B cell (primary cell): ENCODE measurements around the gene LCN2. TPM values are rescaled to one million over a fixed set of nuclear protein-coding genes. Genes with fewer than 3 reads are reported as not detected.

ENCODE experiments used
- ATAC-seq: fragments of 200-7000 bp; cut with Tn5 transposase; one replicate; pipeline ENCODE4 v1.10.0; 2021; ENCODE audit warnings: low read depth, mild to moderate bottlenecking, moderate number of reproducible peaks, moderate library complexity
- CTCF ChIA-PET: fragments of 350-600 bp; sonication (Branson Sonifier 250); formaldehyde crosslinking; loops from one replicate; lab custom pipeline; 2021; ENCODE audit warnings: antibody characterized with exemption, inconsistent platforms; lab: Charles Lee
- POLR2A ChIA-PET: fragments of 350-600 bp; sonication (Branson Sonifier 250); formaldehyde crosslinking; loops from one replicate; lab custom pipeline; 2021; ENCODE audit warnings: antibody characterized with exemption; lab: Charles Lee
- DNase-seq: peaks from one replicate; pipeline ENCODE4 v3.0.0; 2013
- H2AFZ ChIP-seq: 2 replicates; pipeline ENCODE4 v1.6.1; 2012; ENCODE audit warnings: mild to moderate bottlenecking, low read depth, low read length; ENCODE audit not compliant: insufficient read depth, poor library complexity, severe bottlenecking
- H3K27ac ChIP-seq, 2 donors: 1 replicate in 1 of 2; 2 replicates in 1 of 2; pipeline ENCODE4 v1.5.1; 2012 to 2013; ENCODE audit warnings: low read length in 2 of 2, mild to moderate bottlenecking in 2 of 2, moderate library complexity in 1 of 2
- H3K27me3 ChIP-seq, 4 experiments: fragments of 200-600 bp in 1 of 4; sonication (generic) in 1 of 4; replicated peaks in 1 of 4; 1 replicate in 2 of 4; 2 replicates in 2 of 4; pipeline versions ENCODE4 v1.6.1 to v1.7.0; 2013 to 2016; ENCODE audit warnings: low read length in 3 of 4, mild to moderate bottlenecking in 2 of 4, mixed read lengths in 1 of 4, moderate library complexity in 1 of 4; ENCODE audit not compliant: insufficient read depth in 4 of 4, control insufficient read depth in 3 of 4; ENCODE audit errors: control extremely low read depth in 1 of 4
- H3K36me3 ChIP-seq, 2 experiments: replicated peaks in 1 of 2; 1 replicate in 1 of 2; 2 replicates in 1 of 2; pipeline versions ENCODE4 v1.6.1 to v1.7.1; 2013; ENCODE audit warnings: low read length in 1 of 2; ENCODE audit not compliant: insufficient read depth in 2 of 2, control insufficient read depth in 1 of 2; ENCODE audit errors: control extremely low read depth in 1 of 2, extremely low read depth in 1 of 2
- H3K4me1 ChIP-seq, 2 donors: fragments of 200-600 bp in 1 of 2; sonication (generic) in 1 of 2; 1 replicate in 1 of 2; 2 replicates in 1 of 2; pipeline versions ENCODE4 v1.5.1 to v1.6.1; 2013 to 2017; ENCODE audit warnings: low read length in 2 of 2; ENCODE audit not compliant: control insufficient read depth in 2 of 2, insufficient read depth in 2 of 2
- H3K4me2 ChIP-seq: replicated peaks from 2 replicates; pipeline ENCODE3; 2012; ENCODE audit warnings: mild to moderate bottlenecking, low read depth, low read length; ENCODE audit not compliant: poor library complexity, severe bottlenecking
- H3K4me3 ChIP-seq, 5 experiments: fragments of 200-600 bp in 1 of 5; sonication (generic) in 1 of 5; 1 replicate in 3 of 5; 2 replicates in 2 of 5; pipeline versions ENCODE4 v1.5.1 to v1.7.0; 2011 to 2016; ENCODE audit warnings: low read length in 4 of 5, mild to moderate bottlenecking in 4 of 5, low read depth in 2 of 5, control low read depth in 1 of 5, moderate library complexity in 1 of 5; ENCODE audit not compliant: insufficient read depth in 1 of 5; ENCODE audit errors: control extremely low read depth in 1 of 5, extremely low read depth in 1 of 5
- H3K79me2 ChIP-seq: fragments of 200-600 bp; sonication (generic); one replicate; pipeline ENCODE4 v1.6.0; 2016; ENCODE audit warnings: low read length; ENCODE audit not compliant: control insufficient read depth, insufficient read depth
- H3K9ac ChIP-seq: fragments of 200-600 bp; sonication (generic); 2 replicates; pipeline ENCODE4 v1.6.1; 2017; ENCODE audit warnings: mild to moderate bottlenecking, low read length, moderate library complexity
- H3K9me3 ChIP-seq, 3 donors: one replicate each; pipeline versions ENCODE4 v1.6.1 to v1.7.1; 2013; ENCODE audit warnings: low read length in 2 of 3; ENCODE audit not compliant: control insufficient read depth in 2 of 3, insufficient read depth in 1 of 3; ENCODE audit errors: control extremely low read depth in 1 of 3
- H4K20me1 ChIP-seq: 2 replicates; pipeline ENCODE4 v1.6.0; 2012; ENCODE audit warnings: mild to moderate bottlenecking, low read length; ENCODE audit not compliant: insufficient read depth, control insufficient read depth, poor library complexity, severe bottlenecking
- H3K27ac Mint-ChIP-seq: one replicate; pipeline ENCODE4 v1.8.0; 2021; ENCODE audit warnings: mixed read lengths
- H3K27me3 Mint-ChIP-seq: one replicate; pipeline ENCODE4 v1.8.0; 2021; ENCODE audit warnings: mixed read lengths
- H3K4me1 Mint-ChIP-seq: one replicate; pipeline ENCODE4 v1.8.0; 2021; ENCODE audit warnings: mixed read lengths
- H3K4me3 Mint-ChIP-seq: one replicate; pipeline ENCODE4 v1.8.0; 2021; ENCODE audit warnings: mixed read lengths
- H3K9me3 Mint-ChIP-seq: one replicate; pipeline ENCODE4 v1.8.0; 2022; ENCODE audit warnings: mixed read lengths; ENCODE audit not compliant: insufficient read depth
- CTCF ChIP-seq: fragments of 200-600 bp; IDR thresholded peaks from one replicate; pipeline ENCODE4 v1.8.0; 2022; ENCODE audit warnings: antibody characterized with exemption, mild to moderate bottlenecking
- EZH2 ChIP-seq: IDR thresholded peaks from 2 replicates; pipeline ENCODE4 v1.6.1; 2012; ENCODE audit warnings: borderline replicate concordance, low read depth, mild to moderate bottlenecking, moderate library complexity, low read length; ENCODE audit not compliant: insufficient read depth, poor library complexity, severe bottlenecking
- WGBS: methylation state at CpG from one replicate; pipeline ENCODE4 v1.1.5; 2013; ENCODE audit warnings: missing lambda C conversion rate; ENCODE audit not compliant: insufficient coverage; 5-methylcytosine and 5-hydroxymethylcytosine counted together
- intact Hi-C: fragments of 100-400 bp; cut with micrococcal nuclease; formaldehyde crosslinking; loops from one replicate; pipeline ENCODE4 v1.10.0; 2022
- polyA plus RNA-seq: library from polyadenylated mRNA; depleted of rRNA; stranded (reverse); fragments of >200 nt; gene quantifications from 2 replicates; pipeline ENCODE4 v1.2.3, GENCODE V29; 2012
- total RNA-seq, 2 donors: library from RNA; stranded (reverse); fragments of 120-200 nt in 1 of 2; gene quantifications; 1 replicate in 1 of 2; 2 replicates in 1 of 2; pipeline versions ENCODE4 v1.2.3 to v1.2.4, GENCODE V29; 2013 to 2022

The LCN2 gene
- total and polyA plus RNA-seq, 2 donors (not counting 1 experiment from before 2014, with no cell fraction given): not detected

GRCh38 chr9:128114326-128115186 lies 34.7 kb upstream of the LCN2 start:
- no peak for ATAC-seq
- H3K27ac Mint-ChIP-seq: peak overlapping the region; percentile 76
- Histone ChIP-seq H3K4me1 (peaks cover 37 to 42% of the 10 kb centered on the region in 2 donors), H3K4me3 (no peak overlapping the region), H3K79me2 (peaks cover 8% of the 10 kb centered on the region), H3K9ac (no peak overlapping the region), H3K36me3 (peaks cover 2 to 5% of the 10 kb centered on the region in 2 experiments), H4K20me1 (peaks cover 6% of the 10 kb centered on the region), H3K4me2 (peak overlapping the region; percentile 65), H3K27me3 (no peaks in the 10 kb centered on the region), H3K9me3 (peaks cover 0 to 6% (median 0%) of the 10 kb centered on the region in 3 donors), H2AFZ (peak overlapping the region; percentile 26), H3K27ac (peak overlapping the region; percentile 68 to 70)
- WGBS: 75% methylated on average over 26 of the region's 29 CpGs
- ChIA-PET CTCF (interaction anchor here (0.6 to 5.7 kb wide), 9 partner anchors 13 to 182 kb away, joined by 3 to 49 read pairs (median 8); partner anchors contain the start of gene PTGES2), POLR2A (interaction anchor here (1.6 to 1.9 kb wide), 2 partner anchors 13 to 20 kb away, joined by 5 to 12 read pairs; partner anchors contain the start of gene PTGES2)
- no peaks in the 10 kb centered on the region for H3K27me3 Mint-ChIP-seq
- DNase-seq: no peak
- peak overlapping the region; percentile 37 for H3K4me3 Mint-ChIP-seq
- TF ChIP-seq CTCF (no peak), EZH2 (no peak)
- no peaks in the 10 kb centered on the region for H3K9me3 Mint-ChIP-seq
- intact Hi-C loops: loop anchor here (5.0 kb wide), 2 partner anchors 137 to 157 kb away; no protein-coding TSS in a partner anchor
- peaks cover 43% of the 10 kb centered on the region for H3K4me1 Mint-ChIP-seq
